ENCODE data around the gene EID2.
A peak's percentile ranks its signal among the peaks of the same experiment; 100 is the strongest.

Gene EID2

DNA sequence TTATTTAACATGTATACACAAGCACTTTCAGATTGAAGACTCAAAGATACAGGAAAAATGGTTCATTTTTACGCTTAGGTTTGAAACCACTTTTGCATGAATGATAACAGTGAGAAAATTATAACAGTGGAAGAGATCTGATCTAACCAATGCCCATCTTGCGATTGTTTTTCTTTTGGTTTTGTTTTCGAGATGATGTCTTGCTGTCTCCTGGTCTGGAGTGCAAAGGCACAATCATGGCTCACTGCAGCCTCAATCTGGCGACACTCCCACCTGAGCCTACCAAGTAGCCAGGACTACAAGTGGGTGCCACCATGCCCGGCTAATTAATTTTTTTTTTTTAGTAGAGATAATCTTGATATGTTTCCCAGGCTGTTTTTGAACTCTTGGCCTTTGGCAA, 10.2 kb upstream of the EID2 start:
- Mint-ChIP-seq H3K27me3 (ENCODE audit: low read depth) (no peaks in the 10 kb centered on the region), H3K9me3 (no peaks in the 10 kb centered on the region), H3K4me3 (no peak overlapping the region), H3K4me1 (ENCODE audit: low read depth) (peaks cover 16% of the 10 kb centered on the region), H3K27ac (no peak overlapping the region), H3K36me3 (ENCODE audit: low read depth) (no peaks in the 10 kb centered on the region)

DNA sequence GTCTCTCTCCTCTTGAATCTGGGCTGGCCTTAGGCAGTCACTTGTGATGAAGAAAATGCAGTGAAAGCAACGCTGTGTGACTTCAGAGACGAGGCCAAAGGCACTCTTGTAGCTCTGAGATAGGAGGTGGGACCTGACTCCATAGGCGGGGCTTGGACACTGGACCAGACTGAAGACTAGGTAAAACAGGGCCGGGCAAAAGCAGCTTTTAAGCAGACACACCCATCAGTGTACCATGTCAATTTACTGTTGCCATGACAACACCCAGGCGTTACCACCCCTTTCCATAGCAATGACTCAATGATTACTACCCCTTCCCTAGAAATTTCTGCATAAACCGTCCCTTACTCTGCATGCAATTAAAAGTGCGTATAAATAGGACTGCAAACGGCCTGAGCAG, 6.6 kb upstream of the EID2 start:
- Mint-ChIP-seq H3K9me3 (no peaks in the 10 kb centered on the region), H3K27ac (no peak overlapping the region), H3K27me3 (ENCODE audit: low read depth) (no peaks in the 10 kb centered on the region), H3K4me3 (no peak overlapping the region), H3K36me3 (ENCODE audit: low read depth) (no peaks in the 10 kb centered on the region), H3K4me1 (ENCODE audit: low read depth) (peaks cover 18% of the 10 kb centered on the region)

DNA sequence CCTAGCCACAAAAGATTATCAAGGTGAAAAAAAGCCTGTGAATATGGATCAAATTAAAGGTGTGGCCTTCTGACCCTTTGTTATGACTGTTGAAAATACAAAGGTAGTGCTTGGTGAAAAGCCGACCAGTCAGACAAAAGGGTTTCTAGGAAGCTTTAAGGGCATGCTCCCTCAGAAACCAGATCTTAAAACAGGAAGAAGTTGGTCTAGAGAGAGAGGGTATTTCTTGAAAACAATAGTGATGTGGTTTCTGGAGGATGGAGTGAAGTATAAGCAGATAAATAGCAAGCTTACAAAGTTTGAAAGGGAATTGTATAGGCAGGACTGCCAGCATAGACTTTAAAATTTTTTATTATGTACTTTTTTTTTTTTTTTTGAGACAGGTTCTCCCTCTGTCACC, 5.0 kb upstream of the EID2 start:
- Mint-ChIP-seq H3K36me3 (ENCODE audit: low read depth) (no peaks in the 10 kb centered on the region), H3K27ac (no peak overlapping the region), H3K9me3 (no peaks in the 10 kb centered on the region), H3K27me3 (ENCODE audit: low read depth) (no peaks in the 10 kb centered on the region), H3K4me1 (ENCODE audit: low read depth) (peaks cover 24% of the 10 kb centered on the region), H3K4me3 (peak overlapping the region; percentile 14)

DNA sequence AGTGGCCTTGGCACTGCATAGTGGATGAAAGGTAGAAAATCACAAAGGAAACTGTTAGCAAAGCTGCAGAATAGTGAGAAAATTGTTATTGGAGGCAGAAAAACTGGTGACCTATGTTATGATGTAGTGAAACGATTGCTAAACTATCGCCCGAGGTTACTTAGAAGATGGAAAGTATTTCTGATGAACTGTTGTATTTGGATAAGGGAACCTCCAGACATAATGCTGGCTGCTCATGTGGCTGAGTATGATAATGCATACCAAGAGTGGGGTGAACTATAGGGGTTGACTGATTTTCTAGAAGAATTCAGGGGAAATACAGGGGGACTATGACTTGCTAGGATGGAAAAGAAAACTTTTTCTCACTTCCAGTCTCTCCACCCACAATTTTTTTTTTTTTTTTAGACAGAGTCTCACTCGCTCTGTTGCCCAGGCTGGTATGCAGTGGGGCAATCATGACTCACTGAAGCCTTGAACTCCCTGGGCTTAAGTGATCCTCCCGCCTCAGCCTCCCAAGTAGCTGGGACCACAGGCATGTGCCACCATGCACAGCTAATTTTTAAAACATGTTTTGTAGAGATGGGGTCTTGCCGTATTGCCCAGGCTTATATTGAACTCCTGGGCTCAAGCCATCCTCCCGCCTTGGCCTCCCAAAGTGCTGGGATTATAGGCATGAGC, 4.4 kb upstream of the EID2 start:
- Mint-ChIP-seq H3K36me3 (ENCODE audit: low read depth) (no peaks in the 10 kb centered on the region), H3K4me1 (ENCODE audit: low read depth) (peaks cover 24% of the 10 kb centered on the region), H3K27me3 (ENCODE audit: low read depth) (no peaks in the 10 kb centered on the region), H3K9me3 (no peaks in the 10 kb centered on the region), H3K4me3 (peak overlapping the region; percentile 14), H3K27ac (no peak overlapping the region)

DNA sequence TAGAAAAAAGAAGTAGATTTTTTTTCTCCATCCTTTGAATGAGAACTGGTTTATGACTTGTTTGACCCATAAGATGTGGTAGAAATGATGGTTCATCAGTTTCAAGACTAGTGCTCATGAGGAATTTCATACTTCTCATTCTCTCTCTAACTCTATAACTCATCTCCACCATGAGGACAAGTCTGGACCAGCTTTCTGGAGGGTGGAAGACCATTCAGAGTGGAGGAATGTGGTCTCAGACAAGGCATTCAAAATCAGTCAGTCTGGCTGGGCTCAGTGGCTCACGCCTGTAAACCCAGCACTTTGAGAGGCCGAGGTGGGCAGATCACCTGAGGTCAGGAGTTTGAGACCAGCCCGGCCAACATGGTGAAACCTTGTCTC, 3.5 kb upstream of the EID2 start:
- Mint-ChIP-seq H3K4me3 (no peak overlapping the region), H3K27ac (no peak overlapping the region)

DNA sequence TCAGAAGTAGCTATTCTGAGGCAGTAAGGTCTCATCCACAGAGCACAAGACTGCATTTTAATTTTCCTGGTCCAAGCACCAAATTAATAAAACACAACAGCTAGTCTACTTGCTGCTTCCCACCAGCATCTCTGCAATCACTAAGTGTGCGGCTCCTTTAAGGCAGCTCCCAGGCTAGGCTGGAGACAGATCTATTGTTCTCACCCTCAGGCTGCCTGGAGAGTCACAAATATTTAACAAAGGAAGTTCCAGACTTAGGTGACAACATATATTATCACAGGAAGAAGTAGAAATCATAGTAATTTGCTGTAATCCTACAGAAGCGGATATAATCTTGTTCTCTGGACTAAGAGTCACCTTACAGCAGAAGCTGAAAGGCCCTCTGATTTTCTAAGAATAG, 2.2 kb upstream of the EID2 start:
- Mint-ChIP-seq H3K4me3 (no peak overlapping the region), H3K4me1 (ENCODE audit: low read depth) (peaks cover 32% of the 10 kb centered on the region), H3K9me3 (no peaks in the 10 kb centered on the region), H3K27me3 (ENCODE audit: low read depth) (no peaks in the 10 kb centered on the region), H3K36me3 (ENCODE audit: low read depth) (peaks cover 2% of the 10 kb centered on the region), H3K27ac (no peak overlapping the region)

More for the DNA sequence above, 3.5 kb upstream of the EID2 start:
- H3K36me3 Mint-ChIP-seq (ENCODE audit: low read depth): peaks cover 2% of the 10 kb centered on the region
- peaks cover 29% of the 10 kb centered on the region for H3K4me1 Mint-ChIP-seq (ENCODE audit: low read depth)
- H3K27me3 Mint-ChIP-seq (ENCODE audit: low read depth): no peaks in the 10 kb centered on the region
- no peaks in the 10 kb centered on the region for H3K9me3 Mint-ChIP-seq

DNA sequence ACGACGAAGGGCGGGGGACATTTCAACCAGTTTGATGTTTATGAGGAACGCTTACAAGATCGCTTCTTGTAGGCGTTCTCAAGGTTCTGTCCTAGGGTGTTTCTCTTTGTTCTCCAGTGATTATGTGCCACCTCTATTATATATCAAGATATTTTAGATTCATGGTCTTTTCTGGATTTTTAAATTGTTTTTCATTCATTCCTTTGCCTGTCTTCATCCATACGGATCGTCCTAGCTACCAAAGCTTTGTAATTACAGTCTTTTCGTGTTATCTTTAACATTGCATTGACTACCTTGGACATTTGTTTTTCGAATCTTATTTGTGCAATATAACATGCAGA, 342 bp upstream of the EID2 start:
- H3K4me1 Mint-ChIP-seq (ENCODE audit: low read depth): peaks cover 28% of the 10 kb centered on the region
- peak overlapping the region; percentile 88 for H3K27ac Mint-ChIP-seq
- peak overlapping the region; percentile 89 for H3K4me3 Mint-ChIP-seq
- H3K9me3 Mint-ChIP-seq: no peaks in the 10 kb centered on the region
- H3K36me3 Mint-ChIP-seq (ENCODE audit: low read depth): peaks cover 7% of the 10 kb centered on the region
- H3K27me3 Mint-ChIP-seq (ENCODE audit: low read depth): no peaks in the 10 kb centered on the region

DNA sequence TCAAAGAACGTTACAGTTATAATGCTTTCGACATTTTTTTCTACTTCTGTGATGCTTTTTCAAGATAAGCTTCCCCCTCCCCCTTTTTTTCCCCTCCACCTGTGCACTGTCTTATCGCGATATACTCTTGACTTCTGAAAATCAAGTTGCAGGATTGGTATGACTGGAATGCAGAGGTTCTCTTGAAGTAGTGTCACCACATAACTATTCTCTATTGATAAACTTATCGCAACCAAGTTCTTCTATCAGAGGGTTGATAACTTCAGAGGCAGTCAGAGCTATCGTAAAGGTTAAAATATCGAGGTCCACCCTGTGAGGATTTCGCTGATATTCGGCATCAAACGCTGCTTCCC, 820 bp downstream of the EID2 start:
- H3K27me3 Mint-ChIP-seq (ENCODE audit: low read depth): no peaks in the 10 kb centered on the region
- peaks cover 7% of the 10 kb centered on the region for H3K36me3 Mint-ChIP-seq (ENCODE audit: low read depth)
- no peaks in the 10 kb centered on the region for H3K9me3 Mint-ChIP-seq
- H3K4me1 Mint-ChIP-seq (ENCODE audit: low read depth): peaks cover 20% of the 10 kb centered on the region
- peak overlapping the region; percentile 79 for H3K27ac Mint-ChIP-seq
- peak overlapping the region; percentile 81 for H3K4me3 Mint-ChIP-seq

DNA sequence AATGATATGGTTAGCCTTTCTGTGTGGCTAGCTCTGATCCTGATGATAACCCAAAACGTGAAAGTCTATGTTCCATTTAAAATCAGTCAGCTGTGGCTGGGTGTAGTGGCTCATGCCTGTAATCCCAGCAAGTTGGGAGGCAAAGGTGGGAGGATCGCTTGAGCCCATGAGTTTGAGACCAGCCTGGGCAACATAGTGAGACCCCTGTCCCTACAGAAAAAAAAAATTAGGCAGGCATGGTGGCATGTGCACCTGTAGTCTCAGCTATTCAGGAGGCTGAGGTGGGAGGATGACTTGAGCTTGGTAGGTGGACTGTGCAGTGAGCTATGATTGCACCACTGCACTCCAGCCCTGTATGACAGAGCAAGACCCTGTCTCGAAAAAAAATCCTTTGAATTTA, 6.2 kb downstream of the EID2 start:
- H3K27me3 Mint-ChIP-seq (ENCODE audit: low read depth): no peaks in the 10 kb centered on the region
- H3K4me3 Mint-ChIP-seq: no peak overlapping the region
- peaks cover 5% of the 10 kb centered on the region for H3K36me3 Mint-ChIP-seq (ENCODE audit: low read depth)
- H3K4me1 Mint-ChIP-seq (ENCODE audit: low read depth): peaks cover 16% of the 10 kb centered on the region
- no peak overlapping the region for H3K27ac Mint-ChIP-seq
- H3K9me3 Mint-ChIP-seq: no peaks in the 10 kb centered on the region

DNA sequence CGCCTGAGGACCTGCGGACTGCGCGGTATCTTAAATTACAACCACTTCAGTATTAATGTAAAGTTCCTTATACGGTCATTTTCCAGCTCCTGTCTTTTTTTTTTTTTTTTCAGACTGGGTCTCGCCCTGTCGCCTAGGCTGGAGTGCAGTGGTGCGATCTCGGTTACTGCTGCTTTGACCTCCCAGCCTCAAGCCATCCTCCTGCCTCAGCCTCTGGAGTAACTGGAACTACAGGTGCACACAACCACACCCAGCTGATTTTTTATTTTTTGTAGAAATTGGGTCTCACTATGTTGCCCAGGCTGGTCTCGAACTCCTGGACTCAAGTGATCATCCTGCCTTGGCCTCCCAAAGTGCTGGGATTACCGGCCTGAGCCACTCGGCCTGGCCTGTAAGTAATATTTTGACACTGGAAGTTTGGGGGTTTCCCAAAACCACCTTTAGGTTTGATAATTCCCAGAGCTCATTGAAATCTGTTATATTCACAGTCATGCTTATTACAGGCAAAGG, 6.9 kb downstream of the EID2 start:
- no peak overlapping the region for H3K27ac Mint-ChIP-seq
- H3K4me1 Mint-ChIP-seq (ENCODE audit: low read depth): peaks cover 14% of the 10 kb centered on the region
- H3K4me3 Mint-ChIP-seq: peak overlapping the region; percentile 48
- H3K27me3 Mint-ChIP-seq (ENCODE audit: low read depth): no peaks in the 10 kb centered on the region
- peaks cover 5% of the 10 kb centered on the region for H3K36me3 Mint-ChIP-seq (ENCODE audit: low read depth)
- H3K9me3 Mint-ChIP-seq: no peaks in the 10 kb centered on the region

DNA sequence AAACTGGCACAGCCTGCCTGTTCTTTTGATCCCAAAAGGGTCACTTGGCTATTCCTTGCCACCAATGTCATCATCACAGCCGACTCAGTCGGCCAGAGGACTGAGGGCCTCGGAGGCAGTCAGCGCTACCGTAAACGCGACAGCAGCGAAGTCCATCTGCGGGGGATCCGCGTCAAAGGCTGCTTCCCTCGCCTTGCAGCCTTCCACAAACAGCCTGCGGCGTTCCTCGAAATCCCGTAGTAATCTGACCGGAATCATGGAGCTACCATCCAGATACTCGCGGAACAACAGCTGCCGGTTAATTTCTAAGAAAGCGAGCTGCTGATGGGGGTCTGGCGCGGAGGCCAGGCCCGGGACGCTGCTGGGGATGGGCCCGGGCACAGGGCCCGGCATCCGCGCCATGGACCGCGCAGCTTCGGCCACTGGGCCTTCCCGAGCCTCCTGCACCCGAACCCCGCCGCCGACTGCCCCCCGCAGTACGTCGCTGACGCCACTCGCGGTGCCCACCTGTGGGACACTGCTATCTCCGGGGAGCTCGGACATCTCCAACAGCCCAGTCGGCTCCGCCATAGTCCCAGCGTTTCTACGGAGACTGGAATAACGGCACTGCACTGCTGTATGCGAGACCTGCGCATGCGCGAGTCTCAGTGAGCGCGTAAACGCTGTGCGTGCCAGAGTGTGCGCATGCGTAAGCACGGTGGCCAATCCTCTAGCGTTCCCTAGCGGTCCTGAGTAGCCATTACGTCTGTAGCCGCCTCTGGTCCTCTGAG, 7.5 kb downstream of the EID2 start, which contains the start of gene EID2B:
EID2B (minus strand) TSS at position 620 of the 770 bp plus-strand sequence; CDS start at position 570, 50 bp downstream.
- no peaks in the 10 kb centered on the region for H3K9me3 Mint-ChIP-seq
- peak within 1 kb of the TSS; percentile 82 for H3K27ac Mint-ChIP-seq
- peaks cover 5% of the 10 kb centered on the region for H3K36me3 Mint-ChIP-seq (ENCODE audit: low read depth)
- H3K27me3 Mint-ChIP-seq (ENCODE audit: low read depth): no peaks in the 10 kb centered on the region
- peaks cover 14% of the 10 kb centered on the region for H3K4me1 Mint-ChIP-seq (ENCODE audit: low read depth)
- H3K4me3 Mint-ChIP-seq: peak within 1 kb of the TSS; percentile 95

DNA sequence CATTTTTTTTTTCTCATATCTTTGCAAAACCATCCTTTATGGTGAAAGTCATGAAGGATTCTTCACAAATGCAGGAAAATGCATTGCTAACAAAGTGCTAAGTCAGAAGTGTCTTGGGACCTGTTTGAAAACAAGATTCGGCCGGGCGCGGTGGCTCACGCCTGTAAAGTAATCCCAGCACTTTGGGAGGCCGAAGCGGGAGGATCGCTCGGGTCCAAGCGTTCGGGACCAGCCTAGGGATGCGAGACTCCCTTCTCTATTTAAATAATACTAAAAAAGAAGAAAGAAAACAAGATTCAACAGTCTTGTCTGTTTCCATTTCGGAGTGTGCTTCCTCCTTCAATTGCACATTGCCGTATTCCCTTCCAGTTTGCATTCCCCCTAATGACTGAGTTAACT, 8.1 kb downstream of the EID2 start:
- no peaks in the 10 kb centered on the region for H3K27me3 Mint-ChIP-seq (ENCODE audit: low read depth)
- H3K36me3 Mint-ChIP-seq (ENCODE audit: low read depth): peaks cover 4% of the 10 kb centered on the region
- H3K9me3 Mint-ChIP-seq: no peaks in the 10 kb centered on the region
- peak overlapping the region; percentile 69 for H3K27ac Mint-ChIP-seq
- H3K4me3 Mint-ChIP-seq: peak overlapping the region; percentile 95
- peaks cover 14% of the 10 kb centered on the region for H3K4me1 Mint-ChIP-seq (ENCODE audit: low read depth)

DNA sequence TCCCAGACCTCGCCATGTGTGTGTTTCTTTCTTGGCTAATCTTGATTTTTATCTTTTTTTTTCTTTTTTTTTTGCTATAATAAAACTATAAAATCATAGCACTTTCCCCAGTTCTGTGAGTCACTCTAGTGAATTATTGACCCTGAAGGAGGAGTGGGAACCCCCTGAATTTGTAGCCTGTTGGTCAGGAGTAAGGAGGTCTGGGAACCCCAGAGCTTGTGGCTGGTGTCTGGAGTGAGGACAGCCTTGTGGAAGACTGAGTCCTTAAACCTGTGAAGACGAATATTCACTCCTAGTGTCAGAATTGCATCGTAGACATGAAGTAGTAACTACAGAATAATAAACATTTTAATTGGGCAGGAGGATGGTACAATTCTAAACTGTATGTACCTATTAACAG, 14.8 kb downstream of the EID2 start:
- H3K36me3 Mint-ChIP-seq (ENCODE audit: low read depth): no peaks in the 10 kb centered on the region
- H3K27ac Mint-ChIP-seq: no peak overlapping the region
- no peaks in the 10 kb centered on the region for H3K27me3 Mint-ChIP-seq (ENCODE audit: low read depth)
- no peaks in the 10 kb centered on the region for H3K9me3 Mint-ChIP-seq
- H3K4me1 Mint-ChIP-seq (ENCODE audit: low read depth): peaks cover 2% of the 10 kb centered on the region
- H3K4me3 Mint-ChIP-seq: no peak overlapping the region

DNA sequence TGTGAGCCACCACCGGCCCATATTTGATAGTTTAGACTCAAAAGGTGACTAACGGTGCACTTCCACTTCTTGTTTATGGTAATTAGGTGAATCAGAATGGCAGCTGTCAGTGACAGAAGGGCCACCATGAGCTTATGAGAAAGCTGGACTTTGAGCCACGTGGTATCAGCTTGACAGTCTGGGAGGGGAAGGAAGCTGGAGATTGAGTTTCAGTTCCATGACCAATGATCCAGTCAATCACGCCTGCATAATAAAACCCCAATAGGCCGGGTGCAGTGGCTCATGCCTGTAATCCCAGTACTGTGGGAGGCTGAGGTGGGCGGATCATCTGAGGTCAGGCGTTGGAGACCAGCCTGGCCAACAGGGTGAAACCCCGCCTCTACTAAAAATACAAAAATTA, 15.5 kb downstream of the EID2 start:
- no peaks in the 10 kb centered on the region for H3K27me3 Mint-ChIP-seq (ENCODE audit: low read depth)
- no peak overlapping the region for H3K4me3 Mint-ChIP-seq
- no peak overlapping the region for H3K27ac Mint-ChIP-seq
- H3K4me1 Mint-ChIP-seq (ENCODE audit: low read depth): peaks cover 2% of the 10 kb centered on the region
- no peaks in the 10 kb centered on the region for H3K36me3 Mint-ChIP-seq (ENCODE audit: low read depth)
- no peaks in the 10 kb centered on the region for H3K9me3 Mint-ChIP-seq
